Stimulated activated CD4-positive, alpha-beta T cell treated with anti-CD3 and anti-CD28 coated beads, Interleukin-4, amount 100 ng/mL, for 48 hours (primary cell): ENCODE results near the gene HLX.

ENCODE experiments used
- DNase-seq, 2 donors: peaks; one replicate each; pipeline ENCODE4 v3.0.0-alpha.2; 2020; ENCODE audit warnings: low read depth in 2 of 2

HLX gene

DNA sequence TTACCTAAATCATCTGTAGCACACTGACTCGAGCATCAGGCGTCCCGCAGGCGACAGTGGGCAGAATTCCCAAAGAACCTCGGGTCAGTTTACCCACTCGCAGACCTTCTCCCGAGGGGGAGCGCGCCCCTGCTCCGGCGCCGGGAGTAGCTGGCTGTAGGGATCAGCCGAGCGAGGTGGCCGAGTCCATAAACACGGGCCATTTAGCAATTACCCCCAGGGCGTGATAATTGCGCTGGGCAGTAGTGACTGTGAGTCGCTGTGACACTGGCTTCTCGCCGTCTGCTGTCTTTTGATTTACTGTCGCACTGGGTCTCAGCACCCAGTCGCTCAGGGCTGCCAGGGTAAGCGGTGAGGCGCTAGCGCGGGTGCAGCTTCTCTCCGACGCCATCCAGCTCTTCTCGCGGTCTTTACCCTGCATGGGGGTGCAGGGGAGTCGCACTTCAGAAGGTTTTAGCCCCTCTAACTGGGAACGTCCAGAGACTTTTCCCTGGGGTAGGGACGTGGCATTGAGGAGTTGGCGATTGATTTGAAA is 16.2 kb downstream of the HLX start:
- DNase-seq = no peak

GRCh38 chr1:220896092-220896491 is 16.8 kb downstream of the HLX start:
- DNase-seq = no peak

DNA sequence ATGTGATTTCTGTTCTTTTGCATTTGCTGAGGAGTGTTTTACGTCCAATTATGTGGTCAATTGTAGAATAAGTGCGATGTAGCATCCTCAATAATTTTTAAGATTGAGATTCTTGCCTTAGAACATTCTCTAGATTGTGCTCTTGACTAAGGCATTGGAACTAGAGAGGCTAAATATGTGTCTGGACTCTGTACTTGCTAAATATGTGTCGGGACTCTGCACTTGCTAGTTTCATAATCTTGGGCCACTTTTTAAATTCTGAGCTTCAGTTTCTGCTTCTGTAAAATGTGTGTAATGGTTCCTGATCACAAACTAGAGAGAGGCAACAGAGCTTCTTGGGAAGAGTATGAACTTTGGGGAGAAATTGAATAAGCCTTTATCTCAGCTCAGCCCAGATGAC is 21.6 kb downstream of the HLX start:
- DNase-seq = no peak

GRCh38 chr1:220901881-220902280 is 22.6 kb downstream of the HLX start:
- no peak for DNase-seq

- no peak for DNase-seq
Measured at GRCh38 chr1:220902916-220903315, 23.7 kb downstream of the HLX start.

- DNase-seq = no peak
Measured at GRCh38 chr1:220904876-220905275, 25.6 kb downstream of the HLX start.

DNA sequence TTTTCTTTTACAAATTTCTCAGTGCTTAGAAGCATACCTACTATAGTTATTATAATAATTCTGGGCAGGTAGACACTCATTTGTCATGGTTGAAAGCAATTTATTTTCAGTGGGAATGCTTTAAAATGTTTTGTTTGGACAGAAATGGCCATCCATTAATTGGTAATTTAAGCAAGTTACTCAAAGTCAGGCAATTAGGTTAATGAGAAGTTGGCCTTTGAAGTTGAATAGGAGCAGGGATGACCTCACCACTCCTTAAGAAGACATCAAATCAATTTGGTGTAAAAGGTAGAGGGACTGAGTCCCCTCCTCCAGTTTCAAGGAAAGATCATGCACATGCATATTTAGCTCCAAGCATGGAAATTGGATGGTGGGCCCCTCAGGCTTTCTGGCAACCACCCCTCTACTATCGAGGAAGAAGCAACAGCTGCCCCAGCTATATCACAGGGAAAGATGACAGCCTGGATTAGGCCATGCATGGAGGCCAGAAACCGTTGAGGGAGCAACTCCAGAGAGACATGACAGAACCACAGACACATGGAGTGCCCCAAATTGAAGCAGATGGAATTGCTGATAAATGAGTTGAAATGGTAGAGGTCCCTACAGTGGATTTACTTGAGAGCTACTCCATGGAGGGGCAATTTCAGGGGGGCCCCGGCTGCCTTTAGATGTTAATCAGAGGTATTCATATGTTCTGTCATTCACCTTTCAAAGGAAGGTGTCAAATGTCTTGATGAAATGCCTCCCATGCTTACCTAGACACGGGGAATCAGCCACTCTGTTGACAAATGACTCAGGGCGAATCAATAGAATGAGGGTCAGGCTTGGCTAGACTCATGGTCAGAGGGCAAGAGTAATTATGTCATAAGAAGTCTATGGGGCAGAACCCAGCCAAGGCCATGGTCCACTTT is 26.7 kb downstream of the HLX start:
- no peak for DNase-seq

- DNase-seq = no peak
Measured at GRCh38 chr1:220906561-220907334, 27.5 kb downstream of the HLX start.

- DNase-seq = no peak
Measured at GRCh38 chr1:220908757-220909156, 29.5 kb downstream of the HLX start.

DNA sequence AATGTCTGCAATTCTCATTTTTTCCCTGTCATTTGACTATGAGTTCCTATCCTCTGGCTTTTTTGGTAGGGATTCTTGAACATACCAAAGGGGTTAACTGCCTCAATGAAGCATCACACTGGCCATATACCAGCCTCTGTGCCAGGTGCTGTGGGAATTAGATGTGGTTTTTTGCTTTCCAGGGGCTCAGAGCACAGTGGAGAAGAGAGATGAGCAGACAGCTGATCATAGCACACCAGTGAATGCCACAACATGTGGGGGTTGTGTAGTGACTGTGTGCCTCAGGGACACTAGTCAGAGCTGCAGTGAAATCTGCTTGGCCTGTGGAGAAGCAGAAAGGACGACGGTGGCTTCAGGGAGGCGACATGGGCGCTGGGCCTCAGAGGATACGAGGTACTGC is 30.8 kb downstream of the HLX start:
- DNase-seq = no peak

- no peak for DNase-seq
Measured at GRCh38 chr1:220914283-220915116, 35.3 kb downstream of the HLX start.

DNA sequence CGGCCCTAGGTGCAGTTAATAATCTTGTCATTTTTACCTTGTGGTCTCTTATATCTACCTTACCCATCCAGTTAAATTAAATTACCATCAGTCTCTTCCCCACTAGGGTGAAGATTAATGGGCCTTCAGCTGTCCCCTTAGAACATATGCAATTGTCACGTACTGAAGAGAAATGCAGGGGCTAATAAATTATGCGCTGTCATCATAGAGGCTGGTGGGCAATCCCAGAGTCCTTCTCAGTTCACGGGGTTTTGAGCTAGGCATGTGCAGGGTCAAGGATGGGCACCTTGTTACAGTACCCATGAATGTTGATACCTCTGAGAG is 35.8 kb downstream of the HLX start:
- no peak for DNase-seq

- DNase-seq = no peak
Measured at GRCh38 chr1:220915954-220916353, 36.7 kb downstream of the HLX start.

- no peak for DNase-seq
Measured at GRCh38 chr1:220917101-220917500, 37.9 kb downstream of the HLX start.

GRCh38 chr1:220917535-220918209 is 38.4 kb downstream of the HLX start:
- no peak for DNase-seq

DNA sequence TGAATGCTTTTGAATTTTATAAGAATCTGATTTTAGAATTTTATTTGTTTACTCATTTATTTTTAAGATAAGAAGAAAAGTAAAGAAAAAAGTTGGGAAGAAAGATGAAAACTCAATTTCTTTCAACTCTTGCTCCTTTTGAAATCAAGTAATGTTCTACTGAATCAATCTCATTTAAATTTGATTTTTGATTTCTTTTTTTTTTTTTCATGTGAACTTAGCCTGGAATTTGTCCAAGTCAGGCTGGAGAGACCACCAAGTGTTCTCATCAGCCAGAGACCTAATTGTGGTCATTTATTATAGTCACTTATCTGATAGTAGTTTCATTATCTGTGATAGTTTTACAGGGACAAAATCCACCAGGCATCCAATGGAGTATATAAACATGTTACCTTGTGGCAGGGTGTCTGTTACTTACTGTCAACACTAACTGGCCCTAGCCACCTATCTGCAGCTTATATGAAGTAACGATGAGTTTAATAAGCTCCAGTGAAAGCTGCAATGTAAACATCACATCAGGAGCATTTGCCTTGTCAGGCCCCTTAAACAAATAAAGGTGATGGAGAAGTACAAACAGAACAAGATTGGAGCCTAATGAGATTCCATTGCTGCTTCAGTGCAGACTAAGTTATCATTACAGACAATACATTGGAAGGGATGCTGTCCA is 39.2 kb downstream of the HLX start:
- DNase-seq = no peak

GRCh38 chr1:220920967-220921366 is 41.7 kb downstream of the HLX start:
- DNase-seq = no peak

DNA sequence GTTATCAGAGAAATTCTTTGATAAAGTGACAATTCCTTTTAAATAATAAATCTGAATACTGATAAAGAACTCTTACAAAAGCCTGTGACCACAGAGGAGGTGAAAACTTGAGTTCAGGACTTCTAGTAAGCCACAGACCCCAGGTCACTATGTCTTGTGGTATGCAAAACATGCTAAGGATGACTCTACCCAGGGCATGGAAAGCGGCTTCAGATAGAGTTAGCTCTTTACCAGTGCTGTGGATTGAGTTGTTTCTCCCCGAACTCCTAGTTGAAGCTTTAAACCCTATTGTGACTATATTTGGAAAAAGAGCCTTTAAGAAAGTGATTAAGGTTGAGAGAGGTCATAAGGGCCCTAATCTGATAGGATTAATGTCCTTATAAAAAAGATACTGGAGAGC is 42.3 kb downstream of the HLX start:
- no peak for DNase-seq

DNA sequence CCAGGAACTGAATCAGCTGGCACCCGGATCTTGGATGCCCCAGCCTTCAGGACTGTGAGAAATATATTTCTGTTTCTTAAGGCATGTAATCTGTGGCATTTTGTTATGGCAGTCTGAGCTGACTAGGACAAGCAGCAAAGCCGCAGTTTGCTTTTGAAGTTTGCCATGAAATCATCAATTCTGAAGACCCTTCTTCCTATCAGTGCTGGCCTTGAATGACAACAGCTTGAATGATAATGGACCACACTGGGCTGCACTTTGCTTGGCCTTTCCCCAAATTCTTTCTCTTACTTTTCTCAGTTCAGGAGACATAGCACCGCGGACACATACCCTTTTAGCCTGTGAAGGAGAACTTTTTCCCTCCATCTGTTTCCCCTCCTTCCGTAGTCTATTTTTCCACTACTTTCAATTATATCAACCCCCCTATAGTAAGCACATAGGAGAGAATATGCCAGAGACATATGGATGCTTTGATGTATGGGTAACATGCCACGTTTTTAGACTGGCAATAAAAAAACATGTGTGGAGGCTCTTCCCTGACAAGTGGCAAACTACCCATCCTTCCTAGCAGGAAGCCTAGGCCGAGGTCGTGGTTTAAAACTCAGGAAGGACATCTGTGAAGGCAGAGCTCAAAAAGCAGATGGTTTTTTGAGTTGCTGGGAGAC is 42.9 kb downstream of the HLX start:
- DNase-seq = no peak

- DNase-seq = no peak
Measured at GRCh38 chr1:220922951-220923350, 43.7 kb downstream of the HLX start.
